NCI-H69 (cell line): ENCODE results near the gene ANKRD39.

ENCODE experiments used
- DNase-seq: peaks from one replicate; lab custom pipeline; 2025; lab: John Stamatoyannopoulos, UW

The ANKRD39 gene

GRCh38 chr2:96887493-96888012 is 29.7 kb upstream of the ANKRD39 start:
- no peak for DNase-seq

- DNase-seq = no peak
These were observed 27.9 kb upstream of the ANKRD39 start for GRCh38 chr2:96885432-96886347.

- no peak for DNase-seq
These were observed 26.7 kb upstream of the ANKRD39 start for GRCh38 chr2:96884299-96885094.

GRCh38 chr2:96883306-96883705 is 25.5 kb upstream of the ANKRD39 start:
- no peak for DNase-seq

GRCh38 chr2:96882906-96883305 is 25.1 kb upstream of the ANKRD39 start:
- DNase-seq = no peak

- DNase-seq = peak; percentile 27
These were observed 24.4 kb upstream of the ANKRD39 start for GRCh38 chr2:96882230-96882629.

GRCh38 chr2:96881349-96882195 is 23.8 kb upstream of the ANKRD39 start:
- peak; percentile 27 for DNase-seq

- no peak for DNase-seq
These were observed 23.1 kb upstream of the ANKRD39 start for GRCh38 chr2:96880891-96881273.

- no peak for DNase-seq
These were observed 21.8 kb upstream of the ANKRD39 start for GRCh38 chr2:96879545-96880040.

GRCh38 chr2:96878796-96879544 is 21.2 kb upstream of the ANKRD39 start:
- DNase-seq = no peak

- DNase-seq = no peak
These were observed 20.4 kb upstream of the ANKRD39 start for GRCh38 chr2:96878171-96878570.

GRCh38 chr2:96877631-96878092 is 19.8 kb upstream of the ANKRD39 start:
- no peak for DNase-seq

- DNase-seq = peak; percentile 50
These were observed 19.2 kb upstream of the ANKRD39 start for GRCh38 chr2:96877042-96877451.

GRCh38 chr2:96876269-96877041 is 18.6 kb upstream of the ANKRD39 start:
- DNase-seq = no peak

GRCh38 chr2:96875498-96876268 is 17.9 kb upstream of the ANKRD39 start:
- peak; percentile 46 for DNase-seq

GRCh38 chr2:96874198-96874831 is 16.5 kb upstream of the ANKRD39 start:
- DNase-seq = peak; percentile 11

- DNase-seq = no peak
These were observed 15.9 kb upstream of the ANKRD39 start for GRCh38 chr2:96873651-96874096.

- no peak for DNase-seq
These were observed 15.0 kb upstream of the ANKRD39 start for GRCh38 chr2:96872591-96873349.
